HepG2 (cell line): ENCODE measurements around the gene SMARCB1. TPM values are rescaled to one million over a fixed set of nuclear protein-coding genes. Genes with fewer than 3 reads are reported as not detected.

Experiments used
- ARID2 ChIP-seq: sonication (generic); formaldehyde crosslinking; IDR thresholded peaks from 2 replicates; pipeline ENCODE4 v1.8.1; 2022; ENCODE audit warnings: mild to moderate bottlenecking, missing genetic modification reagents, borderline replicate concordance
- BCL3 ChIP-seq: sonication (generic); formaldehyde crosslinking; IDR thresholded peaks from 2 replicates; pipeline ENCODE4 v1.5.1; 2020; ENCODE audit warnings: mild to moderate bottlenecking, missing genetic modification reagents, moderate library complexity
- CBFB ChIP-seq: sonication (generic); formaldehyde crosslinking; IDR thresholded peaks from 2 replicates; pipeline ENCODE4 v1.4.0; 2020; ENCODE audit warnings: missing genetic modification reagents
- CHD4 ChIP-seq: fragments of 200-600 bp; sonication (generic); IDR thresholded peaks from 2 replicates; pipeline ENCODE4 v1.7.0; 2017; ENCODE audit warnings: mild to moderate bottlenecking, low read length, borderline replicate concordance
- EHMT2 ChIP-seq: fragments of 200-600 bp; sonication (generic); IDR thresholded peaks from 2 replicates; pipeline ENCODE4 v1.7.0; 2017; ENCODE audit warnings: antibody characterized with exemption, low read depth, low read length, borderline replicate concordance
- HNF4A ChIP-seq: sonication (generic); formaldehyde crosslinking; IDR thresholded peaks from 2 replicates; pipeline ENCODE4 v1.4.0; 2020; ENCODE audit warnings: missing genetic modification reagents
- HNRNPL ChIP-seq: fragments of 200-400 bp; formaldehyde crosslinking; IDR thresholded peaks from 2 replicates; pipeline ENCODE4 v1.6.1; 2017; ENCODE audit warnings: mild to moderate bottlenecking, low read depth, low read length
- KLF16 ChIP-seq, 2 experiments: sonication (generic) in 1 of 2; formaldehyde crosslinking in 1 of 2; IDR thresholded peaks; 2 replicates each; pipeline versions ENCODE4 v1.6.1 to v1.8.0; 2016 to 2023; ENCODE audit warnings: missing genetic modification reagents in 2 of 2, missing compliant biosample characterization in 1 of 2
- MXD3 ChIP-seq: IDR thresholded peaks from 2 replicates; pipeline ENCODE4 v1.6.1; 2016; ENCODE audit warnings: mild to moderate bottlenecking, missing biosample characterization, missing genetic modification reagents
- NFAT5 ChIP-seq: sonication (generic); formaldehyde crosslinking; IDR thresholded peaks from 2 replicates; pipeline ENCODE4 v1.4.0; 2020; ENCODE audit warnings: missing genetic modification reagents
- ZBTB49 ChIP-seq: sonication (generic); formaldehyde crosslinking; IDR thresholded peaks from 2 replicates; pipeline ENCODE4 v1.4.0; 2020; ENCODE audit warnings: missing genetic modification reagents, borderline replicate concordance
- ZNF232 ChIP-seq: sonication (generic); formaldehyde crosslinking; IDR thresholded peaks from 2 replicates; pipeline ENCODE4 v1.4.0; 2020; ENCODE audit warnings: missing genetic modification reagents, borderline replicate concordance
- ZNF337 ChIP-seq: sonication (generic); formaldehyde crosslinking; IDR thresholded peaks from 2 replicates; pipeline ENCODE4 v1.5.1; 2020; ENCODE audit warnings: missing genetic modification reagents, low read depth, mild to moderate bottlenecking, borderline replicate concordance
- ZNF619 ChIP-seq: sonication (generic); formaldehyde crosslinking; IDR thresholded peaks from 2 replicates; pipeline ENCODE4 v1.4.0; 2020; ENCODE audit warnings: mild to moderate bottlenecking, missing genetic modification reagents
- ZNF687 ChIP-seq: sonication (generic); formaldehyde crosslinking; IDR thresholded peaks from 2 replicates; pipeline ENCODE4 v1.5.1; 2020; ENCODE audit warnings: mild to moderate bottlenecking, missing genetic modification reagents, moderate library complexity
- ZSCAN25 ChIP-seq: sonication (generic); formaldehyde crosslinking; IDR thresholded peaks from 2 replicates; pipeline ENCODE4 v1.8.0; 2022; ENCODE audit warnings: mild to moderate bottlenecking, missing genetic modification reagents
- polyA plus RNA-seq, 8 experiments: library from polyadenylated mRNA; depleted of rRNA in 3 of 8; stranded (reverse) in 7 of 8; unstranded in 1 of 8; fragments of >200 nt; fragmentation: Illumina TruSeq in 4 of 8; extraction: Trizol in 4 of 8; gene quantifications; 2 replicates each; pipeline versions ENCODE4 v1.2.1 to v1.2.3, GENCODE V29; 2011 to 2016; ENCODE audit warnings: low read depth in 4 of 8, missing spikeins in 1 of 8, mixed read lengths in 1 of 8; ENCODE audit not compliant: insufficient read depth in 1 of 8
- total RNA-seq, 5 experiments: library from RNA; depleted of rRNA; stranded (reverse); fragments of >200 nt; fragmentation: Illumina TruSeq; extraction: Trizol; gene quantifications; 2 replicates each; pipeline ENCODE4 v1.2.3, GENCODE V29; 2016; ENCODE audit warnings: low read depth in 1 of 5

Gene SMARCB1
- total and polyA plus RNA-seq, 2 of the 13 experiments (the other 11 are each of a cell fraction or from before 2014, with no cell fraction given), result 74.0 to 166 TPM

- TF ChIP-seq ZNF687 (CRISPR knock-in tag) (no peak; the same call in 1 of the 2 replicates), CHD4 (no peak), NFAT5 (no peak), BCL3 (CRISPR knock-in tag) (no peak), EHMT2 (no peak), CBFB (0 out of 2 replicates have a peak, but pooled peaks have one; percentile 4), ZBTB49 (no peak), ARID2 (no peak), ZNF619 (CRISPR knock-in tag) (no peak), ZNF232 (CRISPR knock-in tag) (no peak), MXD3 (CRISPR knock-in tag) (no peak), HNF4A (CRISPR knock-in tag) (no peak), ZSCAN25 (no peak), KLF16 (CRISPR knock-in tag; IDR thresholded peaks at IDR 0.05) (no peak), HNRNPL (no peak), ZNF337 (CRISPR knock-in tag) (0 out of 2 replicates have a peak, but pooled peaks have one; percentile 14)
Observed at GRCh38 chr22:23786261-23786710, 480 bp upstream of the SMARCB1 start (continued).
